SU-DHL-6 (cell line): ENCODE measurements around the gene ZC3H12D.

Experiments used
- H2AFZ ChIP-seq: fragments of 200-600 bp; sonication (generic); 2 replicates; pipeline ENCODE4 v1.6.1; 2014; ENCODE audit warnings: low read depth, mild to moderate bottlenecking, moderate library complexity, mixed read lengths, antibody characterized with exemption, low read length; ENCODE audit not compliant: severe bottlenecking
- H3F3A ChIP-seq: fragments of 200-600 bp; shearing (Covaris generic); 2 replicates; pipeline ENCODE4 v1.6.0; 2016; ENCODE audit warnings: antibody characterized with exemption, mild to moderate bottlenecking; ENCODE audit not compliant: insufficient read depth
- H3K27ac ChIP-seq: fragments of 200-600 bp; sonication (generic); 2 replicates; pipeline ENCODE4 v1.5.1; 2016; ENCODE audit warnings: low read depth, mild to moderate bottlenecking, low read length, moderate library complexity, mixed read lengths
- H3K27me3 ChIP-seq: fragments of 200-600 bp; sonication (generic), shearing (Covaris generic); 2 replicates; pipeline ENCODE4 v1.6.0; 2014; ENCODE audit warnings: mild to moderate bottlenecking, low read length
- H3K36me3 ChIP-seq: fragments of 200-600 bp; sonication (generic); 2 replicates; pipeline ENCODE4 v1.6.1; 2014; ENCODE audit warnings: mild to moderate bottlenecking, low read length, mixed read lengths
- H3K4me2 ChIP-seq: fragments of 300-600, 200-600 bp; shearing (Covaris generic), sonication (generic); 2 replicates; pipeline ENCODE4 v1.6.0; 2014; ENCODE audit warnings: low read length, low read depth, mild to moderate bottlenecking; ENCODE audit not compliant: poor library complexity, severe bottlenecking
- H3K4me3 ChIP-seq: fragments of 200-600 bp; sonication (generic); 2 replicates; pipeline ENCODE4 v1.5.1; 2014; ENCODE audit warnings: antibody characterized with exemption, low read length, mild to moderate bottlenecking, mixed read lengths; ENCODE audit not compliant: insufficient read depth, poor library complexity, severe bottlenecking
- H3K79me2 ChIP-seq: fragments of 200-600 bp; sonication (generic); 2 replicates; pipeline ENCODE4 v1.6.1; 2014; ENCODE audit warnings: mild to moderate bottlenecking, low read length, moderate library complexity; ENCODE audit not compliant: insufficient read depth
- H3K9ac ChIP-seq: fragments of 200-600 bp; sonication (generic); 2 replicates; pipeline ENCODE4 v1.7.0; 2014; ENCODE audit warnings: mild to moderate bottlenecking, low read length
- H3K9me2 ChIP-seq: fragments of 200-600 bp; sonication (generic); replicated peaks from 2 replicates; pipeline ENCODE4 v1.6.1; 2014; ENCODE audit warnings: low read length; ENCODE audit not compliant: insufficient read depth
- H3K9me3 ChIP-seq: fragments of 200-600 bp; sonication (generic); 2 replicates; pipeline ENCODE4 v1.6.1; 2014; ENCODE audit warnings: low read length, mixed read lengths; ENCODE audit not compliant: insufficient read depth
- H4K20me1 ChIP-seq: fragments of 200-600 bp; sonication (generic); 2 replicates; pipeline ENCODE4 v1.6.1; 2014; ENCODE audit warnings: low read depth, mild to moderate bottlenecking, antibody characterized with exemption, low read length, moderate library complexity, mixed read lengths
- CTCF ChIP-seq: fragments of 200-600 bp; sonication (generic); IDR thresholded peaks from one replicate; pipeline ENCODE4 v1.5.1; 2017; ENCODE audit warnings: antibody characterized with exemption, mild to moderate bottlenecking, low read length, moderate library complexity; ENCODE audit not compliant: insufficient read depth, poor library complexity, severe bottlenecking
- EZH2phosphoT487 ChIP-seq: fragments of 200-600 bp; sonication (generic), shearing (Covaris generic); conservative IDR thresholded peaks from 2 replicates; pipeline ENCODE4 v1.6.1; 2018; ENCODE audit warnings: mild to moderate bottlenecking, antibody characterized with exemption, low read length, moderate library complexity, mixed read lengths

The ZC3H12D gene

DNA sequence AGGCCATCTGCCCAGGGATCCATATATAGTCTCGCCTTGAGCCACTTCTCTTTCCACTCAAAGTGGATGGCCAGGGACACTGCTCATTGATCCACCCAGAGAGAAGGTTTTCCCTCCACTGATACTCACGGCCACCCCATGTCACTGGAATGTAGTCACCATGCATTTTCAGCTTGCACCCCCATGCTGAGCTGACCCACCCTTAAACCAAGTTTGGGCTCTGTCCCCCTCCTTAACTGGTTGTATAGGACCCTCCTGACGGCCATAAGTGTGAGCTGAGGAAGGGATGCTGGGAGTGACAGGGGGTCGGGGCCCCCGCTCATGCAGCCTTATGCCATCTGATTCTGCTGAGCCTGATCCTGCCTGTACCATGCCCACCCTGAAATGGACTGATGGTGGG, 59.1 kb downstream of the ZC3H12D start:
- no peaks in the 10 kb centered on the region for H3K79me2 ChIP-seq
- H3K4me2 ChIP-seq: no peak overlapping the region
- no peak overlapping the region for H2AFZ ChIP-seq
- no peak overlapping the region for H3K9ac ChIP-seq
- H3K27me3 ChIP-seq: no peaks in the 10 kb centered on the region
- H4K20me1 ChIP-seq: no peaks in the 10 kb centered on the region
- no peaks in the 10 kb centered on the region for H3F3A ChIP-seq
- no peak for TF ChIP-seq CTCF
- TF ChIP-seq EZH2phosphoT487: no peak
- no peaks in the 10 kb centered on the region for H3K9me2 ChIP-seq
- H3K36me3 ChIP-seq: no peaks in the 10 kb centered on the region
- no peak overlapping the region for H3K4me3 ChIP-seq
- H3K9me3 ChIP-seq: no peaks in the 10 kb centered on the region
- H3K27ac ChIP-seq: no peak overlapping the region

DNA sequence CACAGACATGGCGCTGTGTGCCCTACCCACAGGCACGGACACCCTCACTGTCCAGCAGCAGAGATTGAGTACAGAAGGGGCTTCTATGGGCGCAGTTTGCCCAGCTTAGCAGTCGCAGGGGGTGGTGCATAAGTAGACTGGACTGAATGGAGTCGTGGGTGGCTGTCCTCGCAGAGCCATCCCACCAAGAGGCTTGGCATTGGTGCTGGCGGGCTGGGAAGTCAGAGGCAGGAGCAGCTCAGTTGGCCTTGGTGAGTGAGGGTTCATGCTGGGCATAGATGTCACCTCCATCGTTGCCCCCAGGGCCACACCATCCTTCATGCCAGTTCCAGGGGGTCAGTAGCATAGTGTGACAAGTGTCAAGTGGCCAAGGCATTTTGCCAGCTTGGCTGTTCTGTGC, 59.6 kb downstream of the ZC3H12D start:
- H4K20me1 ChIP-seq: no peaks in the 10 kb centered on the region
- H3K9me2 ChIP-seq: no peaks in the 10 kb centered on the region
- no peaks in the 10 kb centered on the region for H3K36me3 ChIP-seq
- no peak overlapping the region for H3K27ac ChIP-seq
- TF ChIP-seq EZH2phosphoT487 (no peak), CTCF (no peak)
- no peaks in the 10 kb centered on the region for H3F3A ChIP-seq
- H2AFZ ChIP-seq: no peak overlapping the region
- H3K9ac ChIP-seq: no peak overlapping the region
- H3K27me3 ChIP-seq: no peaks in the 10 kb centered on the region
- H3K79me2 ChIP-seq: no peaks in the 10 kb centered on the region
- H3K9me3 ChIP-seq: no peaks in the 10 kb centered on the region
- no peak overlapping the region for H3K4me3 ChIP-seq
- H3K4me2 ChIP-seq: no peak overlapping the region

GRCh38 chr6:149423964-149424440, 60.8 kb downstream of the ZC3H12D start:
- no peaks in the 10 kb centered on the region for H3K9me2 ChIP-seq
- no peaks in the 10 kb centered on the region for H3K79me2 ChIP-seq
- no peak overlapping the region for H3K27ac ChIP-seq
- no peaks in the 10 kb centered on the region for H3K27me3 ChIP-seq
- H3F3A ChIP-seq: no peaks in the 10 kb centered on the region
- H3K36me3 ChIP-seq: no peaks in the 10 kb centered on the region
- no peak overlapping the region for H3K9ac ChIP-seq
- no peak overlapping the region for H3K4me2 ChIP-seq
- no peak overlapping the region for H2AFZ ChIP-seq
- H4K20me1 ChIP-seq: no peaks in the 10 kb centered on the region
- no peaks in the 10 kb centered on the region for H3K9me3 ChIP-seq
- H3K4me3 ChIP-seq: no peak overlapping the region
- TF ChIP-seq EZH2phosphoT487: no peak
- TF ChIP-seq CTCF: no peak
